Raji (cell line): ENCODE data around the gene CCL23.

ENCODE experiments used
- POLR2A ChIP-seq: IDR thresholded peaks from 2 replicates; pipeline ENCODE4 v1.6.1; 2011; ENCODE audit warnings: low read depth, low read length, control low read depth; ENCODE audit not compliant: insufficient read depth

The CCL23 gene

GRCh38 chr17:36017799-36018198 is at the start of gene CCL23:
TSS of gene CCL23 (minus strand) at chr17:36017972. CDS start at chr17:36017897, 75 bp downstream.
- TF ChIP-seq POLR2A, result no peak

GRCh38 chr17:36066365-36066985 is 48.7 kb upstream of the CCL23 start:
- TF ChIP-seq POLR2A, result no peak

- no peak for TF ChIP-seq POLR2A
These were observed 46.2 kb upstream of the CCL23 start, which contains the start of gene CCL18 for GRCh38 chr17:36063786-36064541. TSS of gene CCL18 (plus strand) at chr17:36064272. CDS start at chr17:36064343, 71 bp downstream.

GRCh38 chr17:36060816-36061215 is 43.0 kb upstream of the CCL23 start:
- TF ChIP-seq POLR2A, result no peak

GRCh38 chr17:36059406-36059805 is 41.6 kb upstream of the CCL23 start:
- no peak for TF ChIP-seq POLR2A

DNA sequence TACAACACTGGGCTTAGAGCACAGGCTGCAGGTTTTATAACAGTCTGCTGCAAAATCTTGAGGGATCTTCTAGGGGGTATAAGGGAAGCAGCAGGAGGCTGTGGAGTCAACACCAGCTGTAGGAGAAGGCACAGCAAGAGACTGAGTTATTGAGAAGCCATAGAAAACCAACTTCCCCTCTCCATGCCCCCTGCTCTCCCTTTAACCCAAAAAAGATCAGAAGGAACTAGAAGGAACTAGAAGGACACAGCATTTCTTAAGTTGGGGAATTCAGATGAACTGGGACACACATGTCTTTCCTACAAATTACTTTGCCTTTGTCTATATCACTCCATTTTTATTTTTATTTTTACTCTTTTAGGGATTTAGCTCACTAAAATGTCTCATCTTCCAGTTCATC is 40.1 kb upstream of the CCL23 start:
- no peak for TF ChIP-seq POLR2A

DNA sequence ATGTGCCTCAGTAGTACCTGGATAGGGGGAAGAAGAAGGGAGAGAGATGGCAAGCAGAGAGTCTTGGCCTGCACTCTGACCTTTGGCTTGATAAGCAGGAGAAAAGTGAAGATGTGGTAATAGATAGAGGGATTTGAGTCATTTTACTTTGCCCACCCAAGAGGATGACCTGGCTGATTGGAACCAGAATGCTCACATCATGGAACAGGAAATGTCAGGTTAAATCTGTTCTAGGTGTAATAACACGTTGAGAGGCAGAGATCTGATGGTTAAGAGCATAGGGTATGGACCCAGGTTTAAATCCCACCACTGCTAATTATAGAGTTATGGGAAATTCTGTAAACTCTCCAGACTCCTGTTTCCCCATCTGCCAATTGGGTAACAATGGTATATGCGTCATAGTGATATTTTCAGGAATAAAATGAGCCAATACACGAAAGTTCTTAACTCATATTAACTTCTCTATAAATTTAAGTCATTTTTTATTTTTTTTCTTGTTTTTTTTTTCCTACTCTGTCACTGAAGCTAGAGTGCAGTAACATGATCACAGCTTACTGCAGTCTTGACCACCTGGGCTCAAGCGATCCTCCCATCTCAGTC is 38.2 kb upstream of the CCL23 start:
- TF ChIP-seq POLR2A, result no peak

DNA sequence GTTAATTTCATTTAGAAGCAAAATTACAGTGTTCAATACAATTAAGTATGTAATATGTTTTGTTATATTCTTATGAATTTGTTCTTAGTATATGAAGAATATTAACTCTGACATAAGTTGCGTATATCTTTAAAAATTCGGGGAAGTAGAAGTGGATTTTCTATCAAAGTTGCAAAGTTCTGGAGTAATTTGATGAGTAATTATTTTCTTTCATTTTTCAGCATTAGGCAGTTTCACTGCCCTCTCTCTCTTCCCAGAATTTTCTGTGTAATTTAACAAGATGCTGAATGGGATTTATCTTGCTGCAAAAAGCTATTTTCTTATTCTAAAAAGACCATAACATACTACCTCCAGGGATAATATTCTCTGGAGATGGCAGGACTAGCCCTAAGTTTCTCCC is 37.4 kb upstream of the CCL23 start:
- TF ChIP-seq POLR2A, result no peak

DNA sequence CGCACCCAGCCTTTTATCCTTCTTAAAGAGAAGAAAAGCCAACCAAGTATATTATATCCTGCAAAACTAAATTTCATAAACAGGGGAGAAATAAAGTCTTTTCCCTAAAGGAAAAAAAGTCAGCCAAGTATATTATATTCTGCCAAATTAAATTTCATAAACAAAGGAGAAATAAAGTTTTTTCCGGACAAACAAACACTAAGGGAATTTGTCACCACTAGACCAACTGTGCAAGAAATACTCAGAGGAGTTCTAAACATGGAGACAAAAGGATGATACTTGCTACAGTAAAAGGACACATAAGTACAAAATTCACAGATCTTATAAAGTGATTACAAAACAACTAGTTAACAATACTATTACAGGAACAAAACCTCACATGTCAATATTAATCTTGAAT is 31.9 kb upstream of the CCL23 start:
- TF ChIP-seq POLR2A, result no peak

- no peak for TF ChIP-seq POLR2A
These were observed 30.3 kb upstream of the CCL23 start for GRCh38 chr17:36048066-36048465.

- TF ChIP-seq POLR2A, result no peak
These were observed 18.5 kb upstream of the CCL23 start for GRCh38 chr17:36036235-36036634.

- TF ChIP-seq POLR2A, result no peak
These were observed 16.4 kb upstream of the CCL23 start for GRCh38 chr17:36034127-36034526.

GRCh38 chr17:36030956-36031355 is 13.2 kb upstream of the CCL23 start:
- no peak for TF ChIP-seq POLR2A

GRCh38 chr17:36027761-36028160 is 10.0 kb upstream of the CCL23 start:
- TF ChIP-seq POLR2A, result no peak

DNA sequence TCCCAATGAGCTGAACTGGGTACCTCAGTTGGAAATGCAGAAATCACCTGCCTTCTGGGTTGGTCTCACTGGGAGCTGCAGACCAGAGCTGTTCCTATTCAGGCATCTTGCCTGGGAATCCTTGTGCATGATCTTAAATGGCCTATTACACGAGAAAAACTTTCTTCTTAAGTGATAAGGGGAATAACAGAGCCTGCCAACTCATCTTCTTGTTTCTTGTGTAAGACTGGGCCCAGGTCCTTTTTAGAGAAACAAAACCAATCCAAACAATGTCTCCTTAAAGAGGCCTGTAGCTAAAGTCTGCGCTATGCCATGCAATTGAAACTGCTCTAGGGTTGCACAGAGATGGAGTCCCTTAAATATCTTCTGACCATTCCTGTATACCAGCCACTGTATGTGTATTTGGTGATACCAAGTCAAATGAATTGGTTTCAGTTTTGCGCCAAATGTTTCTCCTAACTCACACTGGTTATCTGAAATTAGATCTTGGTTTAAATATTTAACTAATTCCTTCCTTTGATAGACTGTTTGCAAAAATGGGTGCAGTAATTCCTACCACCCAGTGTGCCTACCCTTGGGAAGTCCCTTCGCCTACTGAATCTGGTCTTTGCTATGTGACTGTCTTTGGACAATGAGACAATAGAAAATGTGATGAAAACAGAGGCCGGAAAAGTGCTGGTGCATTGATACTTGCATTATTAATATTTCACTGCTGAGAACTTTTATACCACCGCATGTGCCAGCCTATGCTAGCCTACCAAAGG is 6.5 kb upstream of the CCL23 start:
- no peak for TF ChIP-seq POLR2A
